Activated CD8-positive, alpha-beta memory T cell treated with anti-CD3 and anti-CD28 coated beads, Interleukin-2, amount 50 U/mL, for 4 hours (primary cell): ENCODE measurements around the gene SREBF1.
A peak's percentile ranks its signal among the peaks of the same experiment; 100 is the strongest.

Experiments used
- DNase-seq: peaks from one replicate; pipeline ENCODE4 v3.0.0-alpha.2; 2020

SREBF1 gene

GRCh38 chr17:17857496-17857895, 20.7 kb upstream of the SREBF1 start:
- DNase-seq = no peak

- DNase-seq = no peak
These were observed 19.6 kb upstream of the SREBF1 start for GRCh38 chr17:17856386-17856785.

GRCh38 chr17:17855976-17856375, 19.2 kb upstream of the SREBF1 start:
- DNase-seq = no peak

- no peak for DNase-seq
These were observed 17.1 kb upstream of the SREBF1 start for GRCh38 chr17:17853811-17854447.

GRCh38 chr17:17852930-17853329, 16.1 kb upstream of the SREBF1 start:
- no peak for DNase-seq

GRCh38 chr17:17851103-17852002, 14.6 kb upstream of the SREBF1 start:
- DNase-seq = no peak

GRCh38 chr17:17849845-17850373, 13.1 kb upstream of the SREBF1 start:
- DNase-seq = peak; percentile 63

GRCh38 chr17:17849147-17849820, 12.5 kb upstream of the SREBF1 start:
- peak; percentile 81 for DNase-seq

GRCh38 chr17:17848311-17849082, 11.7 kb upstream of the SREBF1 start:
- DNase-seq = no peak

- no peak for DNase-seq
These were observed 10.9 kb upstream of the SREBF1 start for GRCh38 chr17:17847726-17848125.

- DNase-seq = no peak
These were observed 10.4 kb upstream of the SREBF1 start for GRCh38 chr17:17847118-17847689.

GRCh38 chr17:17846645-17847044, 9.9 kb upstream of the SREBF1 start:
- DNase-seq = no peak

GRCh38 chr17:17846003-17846402, 9.2 kb upstream of the SREBF1 start:
- no peak for DNase-seq

GRCh38 chr17:17845046-17845775, 8.4 kb upstream of the SREBF1 start:
- no peak for DNase-seq

- no peak for DNase-seq
These were observed 7.7 kb upstream of the SREBF1 start for GRCh38 chr17:17844500-17844899.

- no peak for DNase-seq
These were observed 7.3 kb upstream of the SREBF1 start for GRCh38 chr17:17844079-17844478.

GRCh38 chr17:17843096-17843495, 6.3 kb upstream of the SREBF1 start:
- DNase-seq = no peak

- DNase-seq = no peak
These were observed 5.5 kb upstream of the SREBF1 start for GRCh38 chr17:17842111-17842876.

GRCh38 chr17:17841601-17842025, 4.8 kb upstream of the SREBF1 start:
- no peak for DNase-seq

- no peak for DNase-seq
These were observed 4.2 kb upstream of the SREBF1 start for GRCh38 chr17:17840751-17841591.
